Transverse colon (tissue), 4 donors: ENCODE data around the gene SEC61A1. TPM values are rescaled to one million over a fixed set of nuclear protein-coding genes. Genes with fewer than 3 reads are reported as not detected.

Source experiments
- DNase-seq: peaks from one replicate; pipeline ENCODE4 v3.0.0-alpha.2; 2019
- H3K27ac ChIP-seq, 4 donors: fragments of 200-600 bp; sonication (generic); 2 replicates each; pipeline ENCODE4 v1.5.1; 2016 to 2018; ENCODE audit warnings: inconsistent platforms in 4 of 4
- H3K27me3 ChIP-seq: fragments of 200-600 bp; sonication (generic); 2 replicates; pipeline ENCODE4 v1.5.1; 2017; ENCODE audit warnings: inconsistent platforms
- H3K36me3 ChIP-seq, 4 donors: fragments of 200-600 bp; sonication (generic); 2 replicates each; pipeline ENCODE4 v1.5.1; 2017 to 2019; ENCODE audit warnings: inconsistent platforms in 4 of 4
- H3K4me1 ChIP-seq, 4 donors: fragments of 200-600 bp; sonication (generic); 2 replicates each; pipeline ENCODE4 v1.5.1; 2017 to 2020; ENCODE audit warnings: inconsistent platforms in 4 of 4
- H3K4me3 ChIP-seq, 4 donors: fragments of 200-600 bp; sonication (generic); 1 replicate in 1 of 4; 2 replicates in 3 of 4; pipeline versions ENCODE4 v1.5.1 to v1.6.1; 2017 to 2019; ENCODE audit warnings: inconsistent platforms in 4 of 4
- H3K9me3 ChIP-seq, 2 donors: fragments of 200-600 bp; sonication (generic); 2 replicates each; pipeline ENCODE4 v1.5.1; 2017 to 2019; ENCODE audit warnings: inconsistent platforms in 2 of 2
- CTCF ChIP-seq, 5 experiments: fragments of 200-600 bp in 3 of 5; fragments of 450-650 bp in 2 of 5; sonication (generic) in 3 of 5; IDR thresholded peaks; 1 replicate in 2 of 5; 2 replicates in 3 of 5; pipeline ENCODE4 v1.5.1; 2016 to 2017; ENCODE audit warnings: antibody characterized with exemption in 5 of 5, inconsistent platforms in 3 of 5, mild to moderate bottlenecking in 2 of 5, moderate library complexity in 1 of 5
- EP300 ChIP-seq: sonication (generic); formaldehyde crosslinking; IDR thresholded peaks from one replicate; pipeline ENCODE4 v1.6.1; 2017; ENCODE audit warnings: antibody characterized with exemption, low read depth
- POLR2A ChIP-seq: fragments of 450-650 bp; IDR thresholded peaks from one replicate; pipeline ENCODE4 v1.6.1; 2016; ENCODE audit warnings: antibody characterized with exemption, mild to moderate bottlenecking, moderate library complexity
- POLR2AphosphoS5 ChIP-seq, 3 donors: sonication (generic); formaldehyde crosslinking; IDR thresholded peaks; one replicate each; pipeline ENCODE4 v1.6.1; 2016; ENCODE audit warnings: antibody characterized with exemption in 3 of 3
- WGBS, 2 donors: methylation state at CpG; one replicate each; pipeline ENCODE4 v1.1.5; 2018; ENCODE audit warnings: low coverage in 1 of 2; 5-methylcytosine and 5-hydroxymethylcytosine counted together
- in situ Hi-C, 4 donors: fragments of 200-750 bp; cut with MboI; loops; one replicate each; pipeline versions ENCODE4 v1.15.0 to v1.15.1; 2017; ENCODE audit warnings: low sequenced_read_pairs in 3 of 4, low pct_ligation_motif_present in 1 of 4, low pct_unique_long_range_greater_than_20kb in 1 of 4
- intact Hi-C: fragments of 100-400 bp; cut with DNase I; formaldehyde crosslinking; loops from one replicate; pipeline ENCODE4 v1.15.1; 2023; ENCODE audit warnings: low total_unique reads
- total RNA-seq, 4 donors: library from RNA; depleted of rRNA; stranded (reverse); fragments of >200 nt; gene quantifications; one replicate each; pipeline ENCODE4 v1.1.0, GENCODE V29; 2016

Gene SEC61A1
- total RNA-seq, 4 donors from 2014 or later: 86.6 to 116 (median 115) TPM

- no peaks in the 10 kb centered on the region for H3K36me3 ChIP-seq
- in situ Hi-C loops: no loop called here
- intact Hi-C loops: no loop called here
- H3K27me3 ChIP-seq: peaks cover 37% of the 10 kb centered on the region
- H3K4me1 ChIP-seq: peaks cover 0 to 5% (median 0%) of the 10 kb centered on the region in 4 donors
- H3K27ac ChIP-seq: no peak overlapping the region
- no peak for DNase-seq
- TF ChIP-seq EP300: no peak
- TF ChIP-seq POLR2AphosphoS5 (IDR thresholded peaks at IDR 0.05): no peak
- TF ChIP-seq CTCF (IDR thresholded peaks at IDR 0.05): no peak
- TF ChIP-seq POLR2A: no peak
- WGBS, 2 donors: 86 to 94% methylated on average over 11 to 12 of the region's 12 CpGs
- no peak overlapping the region for H3K4me3 ChIP-seq
- no peaks in the 10 kb centered on the region for H3K9me3 ChIP-seq
Measured at GRCh38 chr3:128009952-128010846, 42.0 kb upstream of the SEC61A1 start.

GRCh38 chr3:128011140-128011539 is 41.1 kb upstream of the SEC61A1 start:
- Histone ChIP-seq H3K4me1 (peaks cover 0 to 5% (median 0%) of the 10 kb centered on the region in 4 donors), H3K36me3 (no peaks in the 10 kb centered on the region), H3K27ac (no peak overlapping the region), H3K27me3 (peaks cover 28% of the 10 kb centered on the region), H3K9me3 (no peaks in the 10 kb centered on the region), H3K4me3 (no peak overlapping the region)
- peak; percentile 58 for DNase-seq
- WGBS, 2 donors: 12 to 13% methylated on average over 3 to 12 of the region's 12 CpGs
- intact Hi-C loops (no loop called here), in situ Hi-C loops (no loop called here)
- TF ChIP-seq POLR2A: no peak
- peak in 2 of 5 experiments; percentile 9 to 29 for TF ChIP-seq CTCF (IDR thresholded peaks at IDR 0.05)
- no peak for TF ChIP-seq POLR2AphosphoS5 (IDR thresholded peaks at IDR 0.05)

GRCh38 chr3:128012050-128012449 is 40.2 kb upstream of the SEC61A1 start:
- no peaks in the 10 kb centered on the region for H3K9me3 ChIP-seq
- in situ Hi-C loops (no loop called here), intact Hi-C loops (no loop called here)
- no peak for TF ChIP-seq CTCF (IDR thresholded peaks at IDR 0.05)
- no peak for TF ChIP-seq POLR2A
- TF ChIP-seq POLR2AphosphoS5 (IDR thresholded peaks at IDR 0.05): no peak
- TF ChIP-seq EP300: no peak
- peaks cover 18% of the 10 kb centered on the region for H3K27me3 ChIP-seq
- no peak overlapping the region for H3K27ac ChIP-seq
- no peak overlapping the region for H3K4me3 ChIP-seq
- no peaks in the 10 kb centered on the region for H3K36me3 ChIP-seq
- 88 to 93% methylated on average over 14 of the region's 14 CpGs for WGBS, 2 donors
- H3K4me1 ChIP-seq: peaks cover 0 to 5% (median 0%) of the 10 kb centered on the region in 4 donors
- DNase-seq: no peak

GRCh38 chr3:128014548-128014947 is 37.7 kb upstream of the SEC61A1 start:
- WGBS, 2 donors: 79% methylated on average over 3 of the region's 3 CpGs; no CpG with 5 or more reads in 1 of the 2 donors
- intact Hi-C loops (no loop called here), in situ Hi-C loops (no loop called here)
- peaks cover 13% of the 10 kb centered on the region for H3K27me3 ChIP-seq
- H3K9me3 ChIP-seq: no peaks in the 10 kb centered on the region
- no peaks in the 10 kb centered on the region for H3K36me3 ChIP-seq
- peaks cover 0 to 5% (median 0%) of the 10 kb centered on the region in 4 donors for H3K4me1 ChIP-seq
- no peak overlapping the region for H3K4me3 ChIP-seq
- TF ChIP-seq EP300: no peak
- no peak overlapping the region for H3K27ac ChIP-seq
- no peak for DNase-seq
